HG03378 (cell line): ENCODE data around the gene STRIP2.
"Not testable (repeated sequence)": the region's sequence is repeated elsewhere in the genome, so short reads cannot be mapped to it uniquely, and the experiment has no call there.

Experiments used
- ATAC-seq: cut with Tn5 transposase; IDR thresholded peaks from one replicate; pipeline ENCODE4 v1.9.1; 2021; ENCODE audit warnings: mild to moderate bottlenecking, moderate library complexity; ENCODE audit not compliant: unreplicated experiment

The STRIP2 gene

DNA sequence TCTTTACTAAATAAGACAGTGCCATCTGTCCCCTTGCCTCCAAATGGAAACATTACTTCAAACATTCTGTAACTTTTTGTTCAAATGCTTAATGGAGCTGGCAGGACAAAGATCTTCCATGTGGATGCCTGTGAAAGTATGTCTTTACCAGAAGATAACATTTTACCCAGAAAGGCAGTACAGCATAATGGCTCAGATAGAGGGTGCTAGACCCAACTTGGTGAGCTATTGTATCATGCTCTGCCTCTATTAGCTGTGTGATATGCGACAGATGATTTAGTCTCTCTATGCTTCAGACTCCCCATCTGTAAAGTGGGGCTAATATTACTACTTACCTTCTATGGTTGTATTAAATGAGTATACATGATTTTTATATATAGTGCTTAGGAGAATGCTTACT, 59.3 kb downstream of the STRIP2 start:
- peak; percentile 25 for ATAC-seq

DNA sequence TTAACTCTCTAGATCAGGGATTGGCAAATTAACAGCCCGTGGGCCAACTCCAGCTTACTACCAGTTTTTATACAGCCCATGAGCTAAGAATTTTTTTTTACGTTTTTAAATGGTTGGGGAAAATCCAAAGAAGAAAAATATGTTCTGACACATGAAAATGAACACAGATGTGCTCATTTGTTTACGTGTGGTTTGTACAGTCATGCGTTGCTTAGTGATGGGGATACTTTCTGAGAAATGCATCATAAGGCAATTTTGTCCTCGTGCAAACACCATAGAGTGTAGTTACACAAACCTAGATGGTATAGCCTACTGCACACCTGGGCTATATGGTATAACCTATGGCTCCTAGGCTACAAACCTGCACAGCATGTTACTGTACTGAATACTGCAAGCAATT, 59.8 kb downstream of the STRIP2 start:
- peak; percentile 86 for ATAC-seq

DNA sequence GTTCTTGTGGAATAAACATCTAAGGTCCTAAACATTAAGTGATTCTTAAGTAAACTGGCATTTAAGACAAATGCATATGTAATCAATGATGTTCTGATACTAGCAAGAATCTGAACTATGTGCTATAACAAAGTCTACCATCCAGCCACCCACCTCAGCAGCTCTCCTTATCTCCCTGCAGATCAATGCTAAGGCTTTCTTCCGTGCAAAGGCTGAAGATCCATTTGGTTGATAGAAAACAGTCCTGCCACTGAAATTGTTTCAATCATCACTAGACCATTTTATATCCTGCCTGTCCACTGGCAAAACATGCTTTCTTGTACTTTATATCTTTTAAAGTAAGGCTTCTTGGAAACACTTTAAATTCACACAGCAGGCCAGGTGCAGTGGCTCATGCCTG, 61.8 kb downstream of the STRIP2 start:
- no peak for ATAC-seq

DNA sequence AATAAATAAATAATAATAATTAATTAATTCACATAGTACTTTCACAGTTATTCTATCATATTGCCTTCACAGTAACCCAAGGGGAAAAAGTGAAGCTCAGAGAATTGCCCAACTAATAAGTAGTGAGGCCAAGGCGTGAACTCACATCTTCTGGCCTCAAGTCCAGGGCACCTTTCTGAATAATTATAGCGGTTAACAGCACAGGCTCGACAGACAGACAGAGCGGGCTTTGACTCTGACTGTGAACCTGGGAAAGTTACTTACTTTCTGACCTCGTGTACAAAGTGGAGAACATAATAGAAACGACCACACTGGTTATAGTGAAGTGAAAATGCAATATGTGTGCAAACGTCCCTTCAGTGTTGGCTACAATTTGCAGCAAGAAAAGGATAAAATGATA, 62.4 kb downstream of the STRIP2 start:
- ATAC-seq: no peak

DNA sequence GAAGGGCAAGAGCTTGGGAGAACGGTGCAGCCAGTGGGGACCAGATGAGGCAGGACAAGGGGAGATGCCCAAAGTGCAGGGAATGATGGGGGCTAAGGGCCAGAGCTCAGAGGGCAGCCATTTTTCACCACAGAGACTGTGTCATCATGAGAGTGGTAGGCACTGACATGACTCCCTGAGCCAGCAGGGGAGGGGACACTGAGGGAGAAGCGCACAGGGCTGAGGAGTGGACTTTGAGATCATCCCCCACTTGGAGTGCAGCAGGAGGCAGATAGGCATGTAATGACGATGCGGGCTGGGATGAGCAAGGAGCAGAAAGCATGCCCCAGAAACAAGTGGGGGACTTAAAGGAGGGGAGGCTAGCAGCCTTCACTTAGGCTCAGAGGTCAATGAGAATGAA, 62.9 kb downstream of the STRIP2 start:
- no peak for ATAC-seq

DNA sequence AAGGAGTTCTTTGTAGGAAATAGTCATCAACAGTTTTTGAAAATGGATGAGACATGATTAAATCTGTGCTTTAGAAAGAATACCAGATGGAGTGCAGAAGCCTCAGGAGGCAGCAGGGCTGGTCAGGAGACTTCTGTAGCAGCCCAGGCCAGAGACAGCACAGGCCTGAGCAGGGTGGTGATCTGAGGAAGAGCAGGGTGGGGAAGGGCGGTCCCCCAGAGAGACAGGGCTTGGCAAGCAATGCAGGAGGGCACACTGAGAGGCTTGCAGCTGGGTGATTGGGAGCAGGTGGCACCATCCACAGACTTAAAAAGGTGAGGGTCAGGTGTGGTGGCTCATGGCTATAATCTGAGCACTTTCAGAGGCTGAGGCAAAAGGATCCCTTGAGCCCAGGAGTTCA, 63.8 kb downstream of the STRIP2 start:
- ATAC-seq: no peak

DNA sequence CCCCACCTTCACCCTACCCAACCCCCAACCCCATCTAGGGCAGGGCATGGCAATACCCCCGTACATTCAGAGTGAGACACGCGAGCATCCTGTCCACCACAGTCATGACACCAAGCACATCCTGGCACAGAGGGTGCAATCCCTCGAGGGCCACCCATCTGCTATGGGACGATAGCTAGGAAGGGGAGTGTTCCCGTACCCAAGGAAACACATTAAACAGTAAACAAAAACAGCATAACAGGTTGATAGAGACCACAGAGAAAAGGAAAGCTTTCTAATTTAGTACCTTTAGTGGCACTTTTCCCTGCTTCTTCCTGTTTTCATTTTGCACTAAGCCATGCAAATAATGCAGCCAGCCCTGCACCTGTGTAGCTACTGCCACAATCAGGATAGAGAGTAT, 65.8 kb downstream of the STRIP2 start:
- no peak for ATAC-seq

DNA sequence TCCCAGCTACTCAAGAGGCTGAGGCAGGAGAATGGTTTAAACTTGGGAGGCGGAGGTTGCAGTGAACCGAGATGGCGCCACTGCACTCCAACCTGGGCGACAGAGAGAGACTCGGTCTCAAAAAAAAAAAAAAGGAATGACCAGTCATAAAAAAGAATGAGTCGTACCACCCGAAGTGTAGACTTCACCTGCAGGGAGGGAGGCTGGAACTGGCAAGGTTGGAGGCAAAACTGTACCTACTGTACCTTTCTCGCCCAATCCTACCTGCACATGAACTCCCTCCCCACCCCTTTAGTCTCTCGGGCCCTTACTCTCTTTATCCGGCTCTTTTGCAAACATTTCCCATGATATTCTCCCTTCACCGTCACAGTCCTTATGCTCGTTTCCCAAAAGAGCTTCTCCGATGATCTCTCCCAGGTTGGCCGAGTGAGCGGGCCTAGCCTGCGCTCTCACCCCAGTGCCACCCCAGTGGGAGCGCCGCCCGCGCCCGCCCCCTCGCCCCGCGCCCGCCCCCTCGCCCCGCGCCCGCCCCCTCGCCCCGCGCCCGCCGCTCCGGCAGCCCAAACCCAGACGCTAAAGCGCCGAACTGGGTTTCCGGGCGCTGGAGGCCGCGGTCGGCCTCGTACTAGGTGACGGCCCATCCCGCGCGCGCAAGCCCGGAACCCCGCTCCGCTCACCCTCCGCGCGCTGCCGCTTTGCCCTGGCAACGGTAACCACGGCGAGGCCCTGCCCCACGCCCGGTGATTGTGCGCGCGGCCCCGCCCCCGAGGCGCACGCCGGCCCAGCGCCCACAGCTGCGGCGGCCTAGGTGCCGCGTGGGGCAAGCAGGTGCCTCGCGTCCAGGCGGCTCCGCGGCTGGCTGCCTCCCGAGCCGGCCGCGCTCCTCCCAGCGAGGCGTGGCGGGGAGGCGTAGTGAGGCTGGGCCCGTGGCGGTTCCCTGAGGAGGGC, 67.8 kb downstream of the STRIP2 start, which contains the start of gene SMKR1:
Gene SMKR1 (plus strand): TSS at position 772 of the 948 bp plus-strand sequence. CDS start 294 bp downstream, outside the sequence.
- peak; percentile 54 for ATAC-seq

DNA sequence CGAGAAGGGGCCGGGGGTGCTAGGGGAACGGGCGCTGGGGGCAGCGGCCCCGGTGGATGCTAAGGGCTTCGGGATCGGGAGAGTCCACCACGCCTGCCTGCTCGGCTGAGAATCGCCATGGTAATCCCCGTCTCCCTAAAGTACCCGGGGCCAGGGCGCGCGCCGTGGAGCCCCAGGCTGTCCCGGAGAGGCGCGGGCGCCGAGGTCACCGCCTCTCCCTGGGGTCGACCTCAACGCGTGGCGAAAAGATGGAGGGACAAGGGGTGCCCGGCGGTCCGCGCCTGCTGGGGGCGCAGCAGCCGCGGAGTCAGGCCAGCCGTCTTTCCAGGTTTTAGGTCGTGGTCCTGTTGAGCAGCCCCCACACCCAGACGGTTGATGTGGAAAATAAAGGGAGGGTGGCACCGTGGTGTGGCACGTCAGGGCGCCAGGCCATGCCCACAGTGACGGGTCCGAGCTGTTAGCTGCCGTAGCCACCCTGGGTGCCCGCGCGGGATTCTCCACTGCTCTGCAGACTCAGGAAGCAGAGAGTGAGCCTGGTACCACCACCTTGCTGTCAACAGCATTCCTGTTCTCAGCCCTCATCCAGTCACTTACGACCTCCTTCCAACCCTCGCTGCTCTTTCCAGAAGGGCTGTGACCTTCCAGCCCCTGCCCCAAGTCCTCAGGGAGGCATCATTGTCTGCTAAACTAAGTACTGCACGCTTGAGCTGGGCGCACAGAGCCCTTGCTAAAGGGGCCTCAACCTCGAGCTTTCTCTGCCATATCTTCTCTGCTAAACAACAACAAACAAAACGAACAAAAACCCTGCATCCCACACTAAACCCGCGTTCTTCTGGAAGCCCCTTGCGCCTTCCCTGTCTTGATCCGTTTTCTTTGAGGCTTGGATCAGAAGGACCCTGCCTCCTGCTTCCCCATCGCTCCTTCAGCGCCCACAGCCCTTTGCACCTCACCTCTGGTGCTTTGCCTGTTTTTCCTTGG, 68.8 kb downstream of the STRIP2 start:
- peak; percentile 10 for ATAC-seq

DNA sequence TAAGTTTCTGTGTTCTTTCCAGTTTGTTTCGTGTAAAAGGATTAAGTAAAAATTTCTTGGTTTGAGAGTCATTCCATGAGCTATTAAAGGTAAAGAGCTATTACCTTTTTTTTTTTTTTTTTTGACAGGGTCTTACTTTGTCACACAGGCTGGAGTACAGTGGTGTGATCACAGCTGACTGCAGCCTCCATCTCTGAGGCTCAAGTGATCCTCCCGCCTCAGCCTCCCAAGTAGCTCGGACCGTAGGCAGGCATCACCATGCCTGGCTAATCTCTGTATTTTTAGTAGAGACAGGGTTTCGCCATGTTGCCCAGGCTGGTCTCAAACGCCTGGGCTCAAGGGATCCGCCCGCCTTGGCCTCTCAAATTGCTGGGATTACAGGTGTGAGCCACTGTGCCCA, 69.5 kb downstream of the STRIP2 start:
- no peak for ATAC-seq

DNA sequence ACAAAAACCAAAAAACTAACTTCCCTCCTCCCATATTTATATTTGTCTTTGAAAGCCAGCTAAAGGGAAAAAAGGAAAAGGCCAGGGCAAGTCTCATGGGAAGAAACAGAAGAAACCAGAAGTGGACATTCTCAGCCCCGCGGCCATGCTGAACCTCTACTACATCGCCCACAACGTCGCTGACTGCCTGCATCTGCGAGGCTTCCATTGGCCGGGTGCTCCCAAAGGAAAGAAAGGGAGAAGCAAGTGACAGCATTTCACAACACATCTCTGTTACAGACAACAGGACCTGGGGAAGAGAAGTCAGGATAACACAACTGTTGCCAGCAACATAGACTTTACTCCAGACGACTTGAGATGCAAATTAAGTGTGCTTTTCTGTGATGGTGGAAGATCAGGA, 78.0 kb downstream of the STRIP2 start:
- ATAC-seq: no peak

DNA sequence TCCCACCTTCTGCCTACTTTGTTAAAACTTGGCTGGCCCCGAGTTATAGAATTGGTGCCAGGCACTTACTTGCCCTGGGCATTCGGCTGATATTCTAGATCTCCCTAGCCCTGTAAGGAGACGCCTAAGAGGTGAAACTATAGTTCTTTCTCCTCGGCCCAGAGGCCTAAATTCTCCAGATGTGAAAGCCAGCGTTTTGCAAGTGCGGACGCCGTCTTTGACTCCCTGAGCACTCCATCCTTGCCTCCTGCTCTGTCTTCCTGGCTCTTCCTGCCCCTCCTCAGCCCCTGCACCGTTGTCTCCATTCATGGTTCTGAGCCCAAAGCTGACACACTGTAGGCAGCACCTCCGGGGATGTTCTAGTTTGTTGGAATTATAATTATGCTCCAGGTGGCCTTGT, 79.3 kb downstream of the STRIP2 start:
- ATAC-seq: no peak

DNA sequence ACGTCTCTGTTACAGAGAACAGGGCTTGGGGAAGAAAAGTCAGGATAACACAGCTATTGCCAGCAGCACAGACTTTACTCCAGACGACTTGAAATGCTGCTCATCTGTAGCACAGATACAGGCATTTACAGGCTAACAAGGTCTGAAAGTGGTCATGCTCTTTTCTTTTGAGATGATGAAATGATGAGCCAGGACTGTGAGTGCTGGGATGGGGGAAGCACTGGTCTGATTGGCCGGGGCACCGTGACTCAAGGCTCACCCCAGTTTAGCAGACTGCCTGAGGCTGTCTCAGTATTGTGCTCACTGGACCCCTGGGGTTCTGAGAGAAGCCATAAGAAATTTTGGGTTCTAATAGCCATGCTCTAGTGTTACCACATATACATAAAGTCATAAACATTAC, 80.5 kb downstream of the STRIP2 start:
- ATAC-seq: no peak

DNA sequence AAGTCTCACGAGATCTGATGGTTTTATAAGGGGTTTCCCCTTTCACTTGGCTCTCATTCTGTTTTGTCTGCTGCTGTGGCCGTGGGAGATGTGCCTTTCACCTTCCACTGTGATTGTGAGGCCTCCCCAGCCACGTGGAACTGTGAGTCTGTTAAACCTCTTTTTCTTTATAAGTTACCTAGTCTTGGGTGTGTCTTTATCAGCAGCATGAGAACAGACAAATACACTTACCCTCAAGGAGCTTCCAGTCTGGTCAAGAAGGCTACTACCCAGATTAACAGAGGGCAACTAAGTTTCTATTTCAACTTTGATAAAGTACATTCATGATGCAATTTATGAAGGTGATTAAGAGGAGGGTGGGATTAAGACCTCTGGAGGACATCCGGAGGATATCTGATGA, 81.1 kb downstream of the STRIP2 start:
- ATAC-seq: no peak

DNA sequence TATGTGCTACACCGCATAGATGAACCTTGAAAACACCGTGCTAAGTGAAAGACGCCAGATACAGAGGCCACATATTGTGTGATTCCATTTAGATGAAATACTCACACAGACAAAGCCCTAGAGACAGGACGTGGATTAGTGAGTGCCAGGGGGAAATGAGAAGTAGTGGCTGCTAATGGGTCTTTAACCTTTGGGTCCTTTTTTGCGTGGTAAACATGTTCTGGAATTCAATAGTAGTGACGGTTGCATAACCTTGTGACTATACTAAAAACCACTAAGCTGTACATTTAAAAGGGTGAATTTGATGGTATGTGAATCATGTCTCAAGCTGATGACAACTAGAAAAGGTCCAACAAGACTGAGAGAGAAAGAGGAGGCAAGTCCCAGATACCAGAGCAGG, 83.7 kb downstream of the STRIP2 start:
- ATAC-seq: no peak

DNA sequence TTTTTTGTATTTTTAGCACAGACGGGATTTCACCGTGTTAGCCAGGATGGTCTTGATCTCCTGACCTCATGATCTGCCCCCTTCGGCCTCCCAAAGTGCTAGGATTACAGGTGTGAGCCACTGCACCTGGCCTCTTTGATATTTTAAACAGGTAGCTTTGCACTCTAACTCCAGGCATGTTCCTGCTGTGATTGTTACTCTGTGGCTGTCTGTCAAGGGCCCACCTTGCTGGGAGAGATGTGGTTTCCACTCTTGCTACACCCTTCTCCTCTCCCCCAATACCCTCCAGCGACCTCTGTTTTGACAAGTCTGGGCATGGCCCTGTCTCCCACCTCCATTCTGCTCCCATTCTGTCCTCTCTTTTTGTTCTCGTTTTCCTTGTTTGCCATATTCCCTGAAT, 85.2 kb downstream of the STRIP2 start:
- ATAC-seq: no peak

DNA sequence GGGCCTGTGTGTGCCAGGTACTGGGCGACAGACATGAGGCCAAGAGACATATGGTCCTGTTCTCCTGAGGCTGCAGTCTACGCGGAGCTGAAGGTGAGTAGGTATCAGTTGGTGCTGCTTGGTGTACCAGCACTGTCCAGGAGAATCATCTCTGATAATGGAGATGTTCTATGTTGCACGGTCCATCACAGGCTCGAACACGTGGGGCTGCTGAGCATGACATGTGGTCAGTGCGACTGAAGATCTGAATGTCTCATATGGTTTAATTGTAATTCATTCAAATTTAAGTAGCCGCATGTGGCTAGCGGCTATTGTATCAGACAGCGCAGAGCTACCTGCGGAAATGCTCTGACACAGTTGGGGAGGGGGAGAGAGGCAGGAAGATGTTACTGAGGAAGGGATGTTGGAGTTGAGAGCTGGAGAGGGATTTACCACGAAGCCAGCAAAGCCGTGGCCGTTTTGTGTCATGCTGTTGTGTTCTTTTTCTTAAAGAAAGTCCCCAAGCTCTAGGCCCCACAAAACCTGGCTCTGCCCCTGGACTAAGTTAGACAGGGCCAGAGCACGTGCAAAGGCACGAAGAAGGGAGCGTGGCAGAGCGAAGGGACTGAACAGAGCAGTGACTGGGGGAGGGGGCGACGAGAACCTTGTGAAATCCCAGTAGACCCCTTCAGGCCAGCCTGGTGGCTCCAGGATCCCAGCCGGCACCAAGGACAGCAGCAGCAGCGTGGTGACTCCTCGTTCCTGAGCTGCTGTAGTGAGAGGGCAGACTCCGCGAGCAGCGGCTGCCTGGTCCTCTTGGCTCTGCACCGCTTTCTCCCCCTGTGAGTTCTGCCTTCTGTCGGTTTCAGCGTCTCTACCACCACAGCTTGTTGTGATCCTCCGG, 88.1 kb downstream of the STRIP2 start:
- ATAC-seq: no peak

DNA sequence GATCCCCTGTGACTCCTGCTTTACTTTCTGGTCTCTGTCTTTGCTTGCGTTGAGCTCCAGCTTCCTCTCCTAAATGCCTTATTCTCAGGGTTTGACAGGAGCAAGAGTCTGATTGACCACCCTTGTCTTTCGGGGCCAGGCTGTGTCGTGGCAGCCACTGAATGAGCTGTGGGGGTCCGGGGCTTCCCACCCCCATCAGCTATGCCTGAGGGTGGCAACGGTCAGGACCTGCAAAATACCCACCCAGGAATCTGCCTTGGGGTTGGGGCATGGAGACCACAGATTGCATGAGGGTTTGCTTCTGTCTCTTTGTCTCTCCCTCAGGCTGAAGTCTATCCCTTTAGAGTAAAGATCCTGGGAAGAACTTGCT, 88.7 kb downstream of the STRIP2 start:
- no peak for ATAC-seq

DNA sequence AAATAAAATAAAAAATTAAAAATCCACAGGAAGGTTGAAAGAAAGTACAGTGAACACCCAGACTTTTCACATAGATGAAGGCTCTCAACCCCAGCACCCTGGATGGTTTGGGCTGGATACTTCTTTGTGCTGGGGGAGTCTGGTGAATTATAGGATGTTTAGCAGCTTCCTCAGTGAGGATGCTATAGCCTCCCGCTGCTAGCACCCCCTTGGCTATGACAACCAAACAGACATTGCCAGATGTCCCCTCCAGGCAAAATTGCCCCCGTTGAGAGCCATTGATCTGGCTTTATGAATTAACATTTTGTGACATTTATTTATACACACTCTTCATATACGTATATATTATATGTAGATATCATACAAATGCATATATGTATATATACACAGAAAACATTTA, 89.7 kb downstream of the STRIP2 start:
- no peak for ATAC-seq

DNA sequence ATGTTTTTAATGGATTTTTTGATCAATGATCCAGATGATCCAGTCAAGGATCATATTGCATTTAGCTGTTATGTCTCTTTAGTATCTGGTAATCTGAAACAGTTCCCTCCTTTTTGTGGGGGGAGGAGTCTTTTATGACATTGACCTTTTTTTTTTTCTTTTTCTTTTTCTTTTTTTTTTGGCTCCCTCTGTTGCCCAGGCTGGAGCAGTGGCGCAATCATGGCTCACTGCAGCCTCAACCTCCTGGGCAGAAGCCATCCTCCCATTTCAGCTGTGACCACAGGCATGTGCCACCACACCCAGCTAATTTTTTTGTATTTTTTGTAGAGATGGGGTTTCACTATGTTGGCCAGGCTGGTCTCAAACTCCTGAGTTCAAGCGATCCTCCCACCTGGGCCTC, 90.2 kb downstream of the STRIP2 start:
- ATAC-seq: not testable (repeated sequence)
